Bronchial epithelial cell (primary cell): ENCODE results near the gene CBX3. TPM values are rescaled to one million over a fixed set of nuclear protein-coding genes. Genes with fewer than 3 reads are reported as not detected.

ENCODE experiments used
- DNase-seq: peaks from one replicate; pipeline ENCODE4 v3.0.0-alpha.2; 2010; ENCODE audit warnings: low read depth
- FAIRE-seq: peaks from 2 replicates; lab custom pipeline; 2011; peaks lifted over from hg19 to GRCh38; lab: Jason Lieb, UNC
- H3K27me3 ChIP-seq: 2 replicates; pipeline ENCODE4 v1.5.1; 2011; ENCODE audit warnings: low read length; ENCODE audit not compliant: control insufficient read depth, insufficient read depth
- H3K36me3 ChIP-seq: 2 replicates; pipeline ENCODE4 v1.5.1; 2011; ENCODE audit warnings: low read length; ENCODE audit not compliant: control insufficient read depth, insufficient read depth
- H3K4me3 ChIP-seq: 2 replicates; pipeline ENCODE4 v1.5.1; 2011; ENCODE audit warnings: mild to moderate bottlenecking, low read depth, low read length, control low read depth
- total RNA-seq: library from RNA; depleted of rRNA; stranded (reverse); fragments of >200 nt; gene quantifications from 2 replicates; pipeline ENCODE4 v1.2.1, GENCODE V29; 2014
- TF ChIP-seq, protein P1 (sequence below): IDR thresholded peaks from 2 replicates; pipeline ENCODE4 v1.5.1; 2011; ENCODE audit warnings: mild to moderate bottlenecking, moderate library complexity, low read length, control low read depth, inconsistent platforms; ENCODE audit not compliant: insufficient read depth, severe bottlenecking

The CBX3 gene
- total RNA-seq, 1 donor from 2014 or later = 87.7 TPM

DNA sequence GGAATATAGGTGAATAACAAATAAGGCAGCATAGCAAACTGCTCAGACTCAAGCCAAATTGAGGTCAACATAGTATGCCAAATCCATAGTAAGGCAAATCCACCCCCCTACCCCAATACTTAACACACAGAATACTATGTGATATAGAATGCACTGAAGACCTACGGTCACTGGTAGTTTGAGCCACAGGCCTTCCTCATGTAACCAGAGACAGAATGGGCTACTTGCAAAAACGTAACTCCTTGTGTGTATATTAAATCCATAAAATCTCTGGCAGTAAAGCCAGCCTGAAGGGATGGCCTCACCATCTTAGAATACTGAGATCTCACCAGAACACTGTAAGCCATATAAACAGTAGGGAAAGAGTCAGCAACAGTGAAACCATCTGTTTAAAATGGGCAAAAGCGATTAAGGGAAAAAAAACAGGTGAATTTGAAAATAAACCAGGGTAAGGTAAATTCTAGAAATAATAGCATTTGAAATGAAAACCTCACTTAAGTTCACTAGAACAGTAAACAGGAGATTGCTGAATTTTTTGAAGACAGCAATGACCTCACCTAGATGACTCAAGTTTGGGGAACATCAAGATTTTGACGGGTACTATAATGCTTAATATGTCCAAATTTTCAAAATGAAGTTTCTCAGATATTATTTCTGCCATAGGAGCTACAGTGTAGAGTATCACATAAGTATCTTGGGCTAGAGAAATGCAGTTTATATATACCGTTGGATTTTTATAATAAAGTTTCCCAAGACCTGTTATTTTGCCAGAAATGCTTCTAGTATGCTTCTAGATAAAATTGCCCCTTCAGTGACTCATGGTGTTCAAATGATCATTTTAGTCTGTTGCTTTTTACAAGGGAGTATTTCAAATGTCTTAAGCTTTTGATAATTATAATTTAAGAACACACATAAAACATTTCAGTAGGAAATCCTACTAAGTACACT is 14.9 kb upstream of the CBX3 start:
- Histone ChIP-seq H3K4me3 (no peak overlapping the region), H3K27me3 (no peaks in the 10 kb centered on the region), H3K36me3 (peaks cover 14% of the 10 kb centered on the region)
- no peak for DNase-seq
- TF ChIP-seq, protein P1, sequence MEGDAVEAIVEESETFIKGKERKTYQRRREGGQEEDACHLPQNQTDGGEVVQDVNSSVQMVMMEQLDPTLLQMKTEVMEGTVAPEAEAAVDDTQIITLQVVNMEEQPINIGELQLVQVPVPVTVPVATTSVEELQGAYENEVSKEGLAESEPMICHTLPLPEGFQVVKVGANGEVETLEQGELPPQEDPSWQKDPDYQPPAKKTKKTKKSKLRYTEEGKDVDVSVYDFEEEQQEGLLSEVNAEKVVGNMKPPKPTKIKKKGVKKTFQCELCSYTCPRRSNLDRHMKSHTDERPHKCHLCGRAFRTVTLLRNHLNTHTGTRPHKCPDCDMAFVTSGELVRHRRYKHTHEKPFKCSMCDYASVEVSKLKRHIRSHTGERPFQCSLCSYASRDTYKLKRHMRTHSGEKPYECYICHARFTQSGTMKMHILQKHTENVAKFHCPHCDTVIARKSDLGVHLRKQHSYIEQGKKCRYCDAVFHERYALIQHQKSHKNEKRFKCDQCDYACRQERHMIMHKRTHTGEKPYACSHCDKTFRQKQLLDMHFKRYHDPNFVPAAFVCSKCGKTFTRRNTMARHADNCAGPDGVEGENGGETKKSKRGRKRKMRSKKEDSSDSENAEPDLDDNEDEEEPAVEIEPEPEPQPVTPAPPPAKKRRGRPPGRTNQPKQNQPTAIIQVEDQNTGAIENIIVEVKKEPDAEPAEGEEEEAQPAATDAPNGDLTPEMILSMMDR = no peak
- no peak for FAIRE-seq

DNA sequence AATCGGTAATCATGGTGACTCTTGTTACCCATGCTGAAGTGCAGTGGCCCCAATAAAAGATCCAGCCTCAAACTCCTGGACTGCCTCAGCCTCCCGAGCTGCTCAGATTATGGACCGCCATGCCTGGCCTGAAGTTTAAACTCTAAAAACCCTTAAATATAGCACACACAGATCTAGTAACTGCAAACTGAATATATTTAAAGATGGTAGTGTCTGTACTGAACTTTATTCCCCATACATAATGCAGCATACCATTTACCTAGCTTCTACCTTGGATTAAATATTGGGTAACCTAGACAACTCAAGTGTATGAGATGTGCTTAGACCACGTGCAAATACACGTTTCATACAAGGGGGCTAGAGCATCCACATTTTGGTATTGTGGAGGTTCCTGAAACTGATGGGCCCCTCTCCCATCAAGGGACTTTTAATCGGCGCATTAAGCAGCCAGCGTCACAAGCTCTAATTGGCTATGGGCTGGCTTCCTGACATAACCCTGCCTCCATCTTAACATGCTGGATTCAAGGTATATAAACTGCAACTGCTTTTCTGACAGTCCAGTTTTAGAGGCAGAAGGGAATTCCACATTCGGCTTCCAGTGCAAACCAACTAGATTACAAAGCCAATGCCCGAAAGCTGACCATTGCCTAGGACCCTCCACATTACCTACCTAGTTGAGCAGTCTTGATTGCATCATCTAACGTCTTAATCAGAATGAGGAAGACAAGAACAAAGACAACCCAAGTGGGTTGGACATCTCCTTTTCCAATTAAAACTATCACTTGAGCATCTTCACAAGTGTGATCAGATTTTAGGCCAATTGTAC is 14.0 kb upstream of the CBX3 start:
- FAIRE-seq = no peak
- no peaks in the 10 kb centered on the region for H3K27me3 ChIP-seq
- peaks cover 15% of the 10 kb centered on the region for H3K36me3 ChIP-seq
- no peak overlapping the region for H3K4me3 ChIP-seq
- TF ChIP-seq, protein P1 = no peak
- DNase-seq = no peak

DNA sequence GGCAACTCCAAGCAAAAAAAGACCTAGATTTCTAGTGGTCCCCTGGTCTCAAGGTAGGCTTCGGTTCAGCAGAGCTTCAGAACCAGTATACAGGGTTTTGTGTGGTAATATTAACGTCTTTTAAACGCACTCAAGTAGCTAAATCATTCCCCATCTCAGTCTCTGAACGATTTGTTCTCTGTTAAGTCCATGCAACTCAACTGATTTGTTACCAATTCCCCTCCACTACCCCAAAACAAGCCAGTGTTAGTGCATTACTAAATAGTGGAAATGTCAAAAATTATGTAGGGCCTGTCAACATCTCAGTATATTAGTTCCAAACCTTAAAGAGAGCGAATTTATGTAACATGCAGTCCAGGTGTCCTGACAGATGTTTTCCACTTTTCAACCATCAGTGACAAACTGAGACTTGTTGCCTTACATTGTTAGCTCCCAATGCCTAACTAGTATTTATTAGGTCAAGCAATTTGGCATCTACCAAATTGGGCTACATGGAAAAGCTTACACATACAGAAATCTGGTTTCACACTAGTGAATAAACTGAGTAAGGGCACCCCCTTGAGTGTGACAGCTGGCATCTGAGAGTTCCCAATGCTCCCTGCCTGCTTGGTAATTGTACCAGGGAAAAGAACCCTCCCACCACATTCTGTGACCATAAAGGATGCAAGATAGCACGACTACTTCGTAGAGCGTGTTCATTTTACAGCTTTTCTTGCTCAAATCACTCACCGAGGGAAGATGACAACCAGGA is 13.2 kb upstream of the CBX3 start:
- no peak overlapping the region for H3K4me3 ChIP-seq
- H3K27me3 ChIP-seq = no peaks in the 10 kb centered on the region
- H3K36me3 ChIP-seq = peaks cover 20% of the 10 kb centered on the region
- DNase-seq = no peak
- FAIRE-seq = no peak
- TF ChIP-seq, protein P1 = no peak

DNA sequence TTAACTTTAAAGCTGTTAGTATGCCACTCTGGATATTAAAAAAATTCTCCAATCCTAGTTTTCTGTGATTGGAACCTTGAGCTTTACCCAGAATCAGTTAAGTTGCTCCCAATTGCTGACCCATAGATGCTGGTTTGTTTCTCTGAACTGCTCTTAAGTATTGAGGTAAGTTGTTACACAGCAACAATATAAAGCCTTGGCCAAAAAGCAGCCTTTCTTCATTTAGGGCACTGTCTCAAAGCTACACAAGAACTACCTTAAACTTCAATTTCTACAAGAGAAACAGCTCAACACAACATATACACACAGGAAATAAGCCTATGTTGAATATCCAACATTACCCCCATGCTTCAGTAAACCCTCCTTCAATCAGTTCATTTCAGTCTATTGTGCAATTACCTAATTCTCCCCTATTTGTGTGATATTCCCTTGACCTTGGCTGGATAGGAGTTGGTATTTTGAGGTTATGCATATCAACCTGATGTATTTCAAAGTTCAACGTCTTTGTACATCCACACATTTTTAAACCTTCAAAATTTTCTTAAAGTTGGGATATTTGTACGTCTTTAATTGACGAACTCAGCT is 12.5 kb upstream of the CBX3 start:
- DNase-seq (no peak), FAIRE-seq (no peak)
- TF ChIP-seq, protein P1 = no peak
- Histone ChIP-seq H3K4me3 (no peak overlapping the region), H3K36me3 (peaks cover 23% of the 10 kb centered on the region), H3K27me3 (no peaks in the 10 kb centered on the region)

DNA sequence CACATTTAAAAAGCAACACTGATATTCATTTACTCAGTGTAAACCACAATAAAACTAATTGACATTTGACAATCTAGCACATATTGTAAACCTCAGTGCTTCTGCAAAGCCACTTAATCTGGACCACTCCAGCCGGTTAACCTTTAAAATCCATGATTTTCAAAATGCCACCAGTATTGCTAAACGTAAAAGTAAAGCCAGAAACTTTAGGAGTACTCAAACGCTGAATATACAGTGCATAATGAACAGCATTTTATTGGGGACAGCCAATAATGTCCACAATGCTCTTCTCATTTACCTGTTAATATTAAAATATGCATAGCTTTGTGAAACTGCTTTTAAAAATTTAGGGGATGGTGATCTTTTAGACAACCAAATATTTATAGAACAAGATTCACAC is 11.8 kb upstream of the CBX3 start:
- Histone ChIP-seq H3K27me3 (no peaks in the 10 kb centered on the region), H3K36me3 (peaks cover 27% of the 10 kb centered on the region), H3K4me3 (no peak overlapping the region)
- no peak for DNase-seq
- FAIRE-seq = no peak
- TF ChIP-seq, protein P1 = no peak
